Fibroblast of lung (primary cell): Measurements from ENCODE around the gene NSMCE4A. TPM values are rescaled to one million over a fixed set of nuclear protein-coding genes. Genes with fewer than 3 reads are reported as not detected.

ENCODE experiments used
- DNase-seq, 2 donors: peaks; one replicate each; pipeline versions ENCODE4 v3.0.0 to v3.0.0-alpha.2; 2010; ENCODE audit warnings: low read depth in 2 of 2
- H2AFZ ChIP-seq: 2 replicates; pipeline ENCODE4 v1.5.1; 2012; ENCODE audit warnings: low read length, control low read depth, inconsistent platforms
- H3K27ac ChIP-seq: 2 replicates; pipeline ENCODE4 v1.5.1; 2011; ENCODE audit warnings: low read length, control low read depth; ENCODE audit not compliant: insufficient read depth
- H3K27me3 ChIP-seq: 2 replicates; pipeline ENCODE4 v1.5.1; 2011; ENCODE audit warnings: mild to moderate bottlenecking, low read length; ENCODE audit not compliant: control insufficient read depth, insufficient read depth
- H3K36me3 ChIP-seq: 2 replicates; pipeline ENCODE4 v1.5.1; 2011; ENCODE audit warnings: low read length; ENCODE audit not compliant: control insufficient read depth, insufficient read depth
- H3K4me1 ChIP-seq: 2 replicates; pipeline ENCODE4 v1.5.1; 2011; ENCODE audit warnings: low read length; ENCODE audit not compliant: control insufficient read depth, insufficient read depth; ENCODE audit errors: extremely low read depth
- H3K4me2 ChIP-seq: 2 replicates; pipeline ENCODE4 v1.5.1; 2011; ENCODE audit warnings: low read length, control low read depth; ENCODE audit not compliant: insufficient read depth; ENCODE audit errors: extremely low read depth
- H3K4me3 ChIP-seq, 4 experiments: fragments of 200-600 bp in 1 of 4; sonication (generic) in 1 of 4; replicated peaks in 1 of 4; 2 replicates each; pipeline ENCODE4 v1.5.1; 2011 to 2016; ENCODE audit warnings: low read length in 4 of 4, low read depth in 3 of 4, mild to moderate bottlenecking in 3 of 4, control low read depth in 2 of 4, inconsistent platforms in 1 of 4, mixed read lengths in 1 of 4; ENCODE audit not compliant: insufficient read depth in 1 of 4; ENCODE audit errors: control extremely low read depth in 1 of 4
- H3K79me2 ChIP-seq: 2 replicates; pipeline ENCODE4 v1.5.1; 2012; ENCODE audit warnings: mild to moderate bottlenecking, low read length, inconsistent platforms; ENCODE audit not compliant: control insufficient read depth, insufficient read depth
- H3K9ac ChIP-seq: 2 replicates; pipeline ENCODE4 v1.5.1; 2011; ENCODE audit warnings: mild to moderate bottlenecking, low read length, control low read depth; ENCODE audit not compliant: insufficient read depth
- H3K9me3 ChIP-seq: 2 replicates; pipeline ENCODE4 v1.5.1; 2012; ENCODE audit warnings: low read depth, low read length; ENCODE audit not compliant: control insufficient read depth, insufficient read depth
- H4K20me1 ChIP-seq: 2 replicates; pipeline ENCODE4 v1.5.1; 2011; ENCODE audit warnings: low read length; ENCODE audit not compliant: control insufficient read depth, insufficient read depth; ENCODE audit errors: extremely low read depth
- CTCF ChIP-seq, 2 donors: IDR thresholded peaks in 1 of 2; conservative IDR thresholded peaks in 1 of 2; 1 replicate in 1 of 2; 2 replicates in 1 of 2; pipeline ENCODE4 v1.5.1; 2011 to 2012; ENCODE audit warnings: low read length in 2 of 2, control low read depth in 1 of 2, inconsistent platforms in 1 of 2, low read depth in 1 of 2, mild to moderate bottlenecking in 1 of 2
- EZH2 ChIP-seq: IDR thresholded peaks from 2 replicates; pipeline ENCODE4 v1.5.1; 2012; ENCODE audit warnings: low read length, control low read depth, mild to moderate bottlenecking; ENCODE audit errors: missing control alignments
- polyA plus RNA-seq, 2 donors: library from polyadenylated mRNA; depleted of rRNA in 1 of 2; stranded (reverse) in 1 of 2; unstranded in 1 of 2; fragments of >200 nt; gene quantifications; 2 replicates each; pipeline ENCODE4 v1.2.1, GENCODE V29; 2011 to 2012; ENCODE audit warnings: missing spikeins in 1 of 2
- total RNA-seq: library from RNA; depleted of rRNA; stranded (reverse); fragments of >200 nt; gene quantifications from 2 replicates; pipeline ENCODE4 v1.2.1, GENCODE V29; 2014

NSMCE4A gene
- total and polyA plus RNA-seq, 2 donors (not counting 1 experiment from before 2014, with no cell fraction given): 13.2 to 26.3 TPM

DNA sequence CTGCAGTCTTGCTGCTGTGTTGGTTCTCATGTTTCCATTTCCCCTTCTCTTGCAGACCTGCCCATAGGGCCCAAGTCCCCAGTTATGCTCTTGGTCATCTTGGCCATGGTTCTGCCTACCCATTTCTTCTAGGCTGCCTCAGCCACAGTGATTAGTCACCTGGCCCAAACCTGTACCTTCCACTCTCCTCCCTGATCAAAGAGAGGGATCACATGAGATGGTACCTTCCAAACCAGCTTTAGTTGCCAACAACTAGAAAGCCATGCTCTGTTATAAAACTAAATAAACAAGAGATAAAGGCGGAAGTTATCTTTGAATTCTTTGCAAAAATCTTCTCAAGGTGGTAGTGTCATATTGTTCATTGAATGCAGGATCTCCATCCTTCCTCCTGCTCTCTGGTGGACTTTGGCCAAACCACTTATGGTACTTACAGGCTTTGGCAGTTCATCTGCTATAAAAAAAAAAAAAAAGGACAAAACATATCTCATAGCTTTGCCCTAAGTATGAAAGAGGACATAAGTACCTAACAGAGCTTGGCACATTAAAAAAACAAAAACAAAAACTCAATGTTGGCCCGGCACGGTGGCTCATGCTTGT lies 39.7 kb upstream of the NSMCE4A start:
- H3K27ac ChIP-seq: no peak overlapping the region
- no peaks in the 10 kb centered on the region for H3K4me1 ChIP-seq
- H3K4me3 ChIP-seq: no peak overlapping the region
- no peak for DNase-seq
- no peaks in the 10 kb centered on the region for H3K9me3 ChIP-seq
- H4K20me1 ChIP-seq: no peaks in the 10 kb centered on the region
- H2AFZ ChIP-seq: no peak overlapping the region
- TF ChIP-seq CTCF (conservative IDR thresholded peaks at IDR 0.05 in 1 of 2, IDR thresholded peaks at IDR 0.05 in 1 of 2; ENCODE audit: low read depth in 1 of 2, low read length in 2 of 2) (no peak), EZH2 (no peak)
- H3K79me2 ChIP-seq: no peaks in the 10 kb centered on the region
- H3K4me2 ChIP-seq: no peak overlapping the region
- H3K9ac ChIP-seq: no peak overlapping the region
- H3K36me3 ChIP-seq: no peaks in the 10 kb centered on the region
- H3K27me3 ChIP-seq: peaks cover 7% of the 10 kb centered on the region

DNA sequence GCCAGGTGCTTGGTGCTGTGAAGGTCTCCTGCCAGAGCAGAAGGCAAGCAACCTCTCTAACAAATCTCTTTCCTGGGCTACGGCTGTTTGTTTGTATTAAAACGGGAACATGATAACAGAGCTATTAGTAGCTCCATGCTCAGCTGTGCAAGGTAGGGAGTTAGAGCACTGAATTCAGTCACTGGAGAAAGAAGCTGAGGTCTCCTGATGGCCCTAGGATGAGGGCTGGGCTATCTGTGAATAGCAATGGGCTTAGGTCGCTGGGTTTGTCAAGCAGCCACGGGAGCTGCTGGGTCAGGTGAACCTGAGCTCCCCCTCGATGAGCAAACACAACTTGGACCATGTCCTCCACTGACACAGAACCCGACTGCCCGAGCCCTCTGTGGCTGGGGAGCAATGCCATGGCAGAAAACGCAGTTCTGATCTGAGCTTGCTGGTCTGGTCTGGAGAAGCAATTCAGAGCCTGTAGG lies 38.3 kb upstream of the NSMCE4A start:
- no peaks in the 10 kb centered on the region for H4K20me1 ChIP-seq
- H3K9ac ChIP-seq: no peak overlapping the region
- H3K4me3 ChIP-seq: no peak overlapping the region
- TF ChIP-seq EZH2: no peak
- TF ChIP-seq CTCF (conservative IDR thresholded peaks at IDR 0.05 in 1 of 2, IDR thresholded peaks at IDR 0.05 in 1 of 2; ENCODE audit: low read depth in 1 of 2, low read length in 2 of 2): no peak
- H3K79me2 ChIP-seq: no peaks in the 10 kb centered on the region
- no peak overlapping the region for H2AFZ ChIP-seq
- no peaks in the 10 kb centered on the region for H3K4me1 ChIP-seq
- H3K4me2 ChIP-seq: no peak overlapping the region
- no peak overlapping the region for H3K27ac ChIP-seq
- peaks cover under 1% of the 10 kb centered on the region for H3K27me3 ChIP-seq
- no peaks in the 10 kb centered on the region for H3K9me3 ChIP-seq
- DNase-seq: no peak
- no peaks in the 10 kb centered on the region for H3K36me3 ChIP-seq

- TF ChIP-seq CTCF (conservative IDR thresholded peaks at IDR 0.05 in 1 of 2, IDR thresholded peaks at IDR 0.05 in 1 of 2; ENCODE audit: low read depth in 1 of 2, low read length in 2 of 2): no peak
- TF ChIP-seq EZH2: no peak
- no peaks in the 10 kb centered on the region for H3K36me3 ChIP-seq
Measured at GRCh38 chr10:122012731-122013130, 37.7 kb upstream of the NSMCE4A start.

More at GRCh38 chr10:122012731-122013130, 37.7 kb upstream of the NSMCE4A start:
- DNase-seq: no peak
- Histone ChIP-seq H3K27me3 (no peaks in the 10 kb centered on the region), H3K9me3 (no peaks in the 10 kb centered on the region), H3K9ac (no peak overlapping the region), H2AFZ (no peak overlapping the region), H3K27ac (no peak overlapping the region), H3K79me2 (no peaks in the 10 kb centered on the region), H3K4me3 (no peak overlapping the region), H4K20me1 (no peaks in the 10 kb centered on the region), H3K4me1 (no peaks in the 10 kb centered on the region), H3K4me2 (no peak overlapping the region)
